Endothelial cell of hepatic sinusoid (primary cell): ENCODE measurements around the gene FBXO3.
"Not testable (repeated sequence)": the region's sequence is repeated elsewhere in the genome, so short reads cannot be mapped to it uniquely, and the experiment has no call there.

Experiments
- in situ Hi-C: cut with HindIII; loops from 2 replicates; pipeline ENCODE4 v1.10.0; 2017; ENCODE audit warnings: low sequenced_read_pairs

Gene FBXO3

DNA sequence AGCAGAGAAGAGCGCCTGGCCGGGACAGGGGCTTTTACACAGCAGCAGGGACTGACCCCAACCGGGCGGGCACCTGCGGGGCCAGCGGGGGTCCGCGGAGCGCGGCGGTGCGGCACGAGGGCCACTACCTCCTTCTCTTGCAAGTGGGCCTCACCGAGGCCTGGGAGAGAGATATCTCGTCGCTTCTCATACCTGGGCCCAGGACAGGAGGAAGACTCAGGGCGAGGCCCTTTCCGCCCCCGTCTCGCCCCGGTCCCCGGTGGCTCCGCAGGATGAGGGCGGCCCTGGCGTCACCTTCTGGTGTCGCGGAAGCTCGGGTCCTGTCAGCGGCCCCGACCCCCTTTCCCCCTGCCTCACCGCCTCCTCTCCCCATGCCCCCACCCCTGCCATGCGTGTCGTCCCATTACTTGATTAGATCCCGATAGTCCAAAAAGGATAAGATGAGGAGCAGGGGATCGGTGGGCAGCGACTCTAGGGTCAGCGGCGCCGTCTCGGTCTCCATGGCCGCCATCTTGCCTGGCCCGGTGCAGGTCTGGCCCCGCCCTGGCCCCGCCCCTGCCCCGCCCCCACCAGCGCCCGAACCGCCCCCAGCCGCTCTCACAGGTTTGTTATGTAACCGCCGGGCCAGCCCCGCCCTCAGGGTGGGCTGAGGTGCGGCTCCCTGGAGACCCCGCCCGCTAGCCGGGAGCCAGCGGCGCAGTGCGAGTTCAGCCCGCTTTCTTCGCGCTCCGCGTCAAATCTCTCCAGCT is at the start of gene FBXO3:
Gene FBXO3 (minus strand): TSS at position 534 of the 749 bp plus-strand sequence. CDS start 23 bp downstream, at position 511.
- in situ Hi-C loops, result no loop called here

- in situ Hi-C loops, result not testable (repeated sequence)
Measured at GRCh38 chr11:33822981-33823380, 48.7 kb upstream of the FBXO3 start.

DNA sequence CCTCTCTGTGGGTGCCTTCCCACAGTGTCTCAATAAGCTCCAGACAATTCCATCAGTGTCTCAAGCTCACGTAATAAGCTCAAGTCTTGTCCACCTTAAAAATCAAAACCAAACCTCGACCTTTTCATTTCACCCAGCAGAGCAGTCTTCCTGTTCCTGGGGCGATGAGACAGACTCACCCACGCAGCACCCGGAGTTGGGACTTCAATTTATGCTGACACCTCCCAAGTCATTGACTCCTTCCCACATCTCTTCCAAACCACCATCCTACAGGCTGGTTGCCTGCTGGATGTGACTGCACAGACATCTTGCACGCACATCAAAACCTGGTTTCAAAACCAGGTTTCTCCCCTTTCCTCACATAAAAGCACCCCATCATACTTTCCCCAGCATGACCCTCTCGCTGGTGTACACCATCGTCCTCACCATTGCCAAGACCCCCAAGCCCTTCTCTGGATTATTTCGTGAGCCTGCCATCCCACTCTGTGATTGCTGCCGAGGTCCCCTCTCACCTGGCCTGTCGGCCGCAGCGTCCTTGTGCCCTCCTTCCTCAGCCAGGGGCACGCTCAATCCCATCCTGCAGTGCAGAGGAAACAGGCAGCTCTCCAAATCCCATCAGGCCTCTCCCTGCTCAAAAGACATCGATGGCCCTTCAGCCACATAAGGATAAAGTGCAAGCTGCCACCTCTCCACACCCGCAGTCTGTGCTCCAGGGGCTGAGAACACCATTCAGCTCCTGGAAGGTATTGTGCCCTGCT is 45.1 kb upstream of the FBXO3 start:
- in situ Hi-C loops, result no loop called here

DNA sequence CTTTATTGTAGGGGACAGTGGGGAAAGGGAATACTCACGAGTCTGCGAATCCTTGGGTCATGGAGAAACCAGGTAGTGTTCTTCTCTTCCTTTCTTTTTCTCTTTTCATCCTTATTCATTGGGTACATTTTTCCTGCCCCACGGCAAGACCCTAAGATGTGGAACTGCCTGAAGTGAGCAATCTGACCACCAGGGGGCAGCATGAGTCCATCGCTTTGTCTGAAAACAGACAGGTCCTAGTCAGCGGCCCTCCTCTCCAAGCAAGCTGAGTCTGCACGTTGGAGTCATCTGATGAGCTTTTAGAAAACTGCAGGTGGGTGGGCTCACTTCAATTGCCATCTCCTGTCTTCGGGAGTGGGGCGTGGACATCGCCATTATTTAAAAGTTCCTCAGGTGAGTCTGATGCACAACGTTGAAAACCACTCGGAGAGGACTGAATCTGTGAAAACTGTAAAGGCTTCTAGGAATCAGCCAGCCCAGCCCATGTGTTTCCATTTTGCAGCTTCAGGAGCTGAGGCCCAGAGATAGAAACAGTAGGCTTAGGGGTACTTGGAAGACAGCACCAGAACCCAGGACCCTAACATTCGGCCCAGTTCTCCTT is 34.0 kb upstream of the FBXO3 start:
- in situ Hi-C loops, result no loop called here

DNA sequence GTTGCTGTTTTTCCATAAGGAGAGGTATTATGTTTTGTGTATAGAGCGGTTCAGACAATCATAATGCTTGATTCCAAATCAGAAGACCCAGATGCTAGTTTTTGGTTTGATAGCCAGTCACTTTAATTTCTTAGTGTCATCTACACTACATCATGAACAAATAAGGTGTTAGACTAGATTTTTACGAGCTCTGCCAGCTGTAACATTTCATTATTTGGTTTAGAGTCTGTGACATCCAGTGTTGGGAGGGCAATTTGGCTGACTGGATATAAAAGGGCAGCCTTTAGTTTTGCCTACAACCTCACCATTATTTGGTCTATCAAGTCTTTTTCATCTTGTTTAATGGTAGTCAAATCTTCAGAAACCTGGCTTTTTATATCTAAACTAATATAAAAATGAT is 30.2 kb upstream of the FBXO3 start:
- in situ Hi-C loops, result no loop called here

DNA sequence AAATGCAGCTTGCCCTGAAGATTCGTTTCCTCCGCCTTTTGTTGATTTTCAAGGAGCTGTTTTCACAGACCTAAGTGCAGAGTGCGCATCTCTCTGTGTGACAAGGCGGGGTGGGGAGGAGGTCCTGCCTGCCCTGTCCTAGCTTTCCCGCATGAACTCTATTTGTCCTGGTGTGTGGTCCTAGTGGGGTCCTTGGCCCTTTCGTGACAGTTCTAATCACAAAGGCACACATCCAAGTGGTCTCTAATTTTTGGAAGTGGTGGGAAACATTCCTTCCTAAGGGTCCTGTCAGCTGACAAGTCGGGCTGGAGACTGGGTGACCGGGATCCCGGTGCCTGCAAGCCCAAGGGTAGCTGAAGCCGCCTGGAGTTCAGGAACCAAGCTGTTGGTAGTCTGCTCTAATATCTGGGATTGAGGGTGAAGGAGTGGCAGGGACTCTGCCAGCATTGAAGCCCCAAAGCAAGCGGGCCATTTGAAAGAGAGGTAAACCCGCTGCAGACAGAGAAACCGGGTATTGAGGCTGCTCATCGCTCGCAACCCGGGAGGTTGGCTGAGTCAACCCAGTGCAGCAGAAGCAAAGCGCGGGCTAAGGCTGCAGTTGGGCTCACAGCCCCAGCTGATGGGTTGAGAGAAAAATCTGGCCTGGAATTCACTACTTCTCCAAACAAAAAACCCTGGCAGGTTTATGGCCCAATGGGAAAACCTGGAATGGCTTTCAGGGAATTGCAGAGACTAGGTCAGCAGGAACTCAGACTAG is 28.1 kb upstream of the FBXO3 start:
- in situ Hi-C loops, result no loop called here

DNA sequence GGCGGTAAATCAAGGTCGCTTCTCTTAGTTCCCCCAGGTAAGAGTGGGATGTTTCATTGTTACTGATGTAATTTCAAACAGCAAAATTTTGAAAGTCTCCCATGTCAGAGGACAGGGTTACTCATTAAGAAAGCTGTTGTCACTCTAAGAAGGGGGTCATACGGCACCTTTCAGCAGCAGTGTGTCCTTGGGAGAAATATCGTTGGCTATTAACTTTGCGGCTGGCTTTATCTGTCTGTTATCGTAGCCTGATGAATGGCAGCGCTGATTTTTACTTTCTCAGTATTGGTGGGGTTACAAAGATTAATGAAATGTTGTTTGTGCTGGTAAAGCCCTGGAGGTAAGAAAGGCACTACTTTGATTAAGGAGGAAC is 27.5 kb upstream of the FBXO3 start:
- in situ Hi-C loops, result no loop called here

DNA sequence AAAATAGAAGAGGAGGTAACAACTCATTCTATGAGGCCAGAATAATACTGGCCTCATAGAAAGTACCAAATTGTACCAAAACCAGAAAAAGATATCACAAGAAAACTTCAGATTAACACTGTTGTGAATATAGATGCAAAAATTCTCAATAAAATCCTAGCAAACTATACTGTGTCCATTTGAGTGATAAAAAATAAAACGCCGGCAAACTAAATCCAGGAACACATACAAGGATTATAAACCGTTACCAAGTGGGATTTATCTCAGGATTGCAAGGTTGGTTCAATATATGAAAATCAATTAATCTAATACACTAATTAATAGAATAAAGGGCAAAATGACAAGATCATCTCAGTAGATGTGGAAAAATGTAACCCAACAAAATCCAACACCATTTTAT is 23.6 kb upstream of the FBXO3 start:
- in situ Hi-C loops, result no loop called here

DNA sequence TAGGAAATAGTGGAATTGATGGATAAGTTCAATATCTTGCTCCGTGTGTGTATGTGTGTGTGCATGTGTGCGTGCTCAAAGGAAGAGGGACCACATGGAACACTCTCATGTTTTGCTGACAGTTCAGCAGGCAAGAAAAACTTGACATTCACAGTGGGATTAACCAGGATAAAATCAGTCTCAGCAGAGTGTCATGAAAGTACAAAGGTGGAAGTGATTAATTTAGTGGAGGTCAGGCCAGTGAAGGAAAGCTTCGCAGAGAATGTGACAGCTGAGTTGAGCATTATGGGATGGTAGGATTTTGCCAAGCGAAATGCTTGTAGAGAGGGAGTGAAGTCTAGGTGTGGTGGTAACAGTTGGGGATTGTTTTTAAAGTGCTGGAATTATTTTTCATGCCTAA is 15.7 kb upstream of the FBXO3 start:
- in situ Hi-C loops, result no loop called here

- in situ Hi-C loops, result not testable (repeated sequence)
Measured at GRCh38 chr11:33788095-33788494, 13.8 kb upstream of the FBXO3 start.

- in situ Hi-C loops, result no loop called here
Measured at GRCh38 chr11:33787076-33787475, 12.8 kb upstream of the FBXO3 start.

- in situ Hi-C loops, result no loop called here
Measured at GRCh38 chr11:33785609-33786008, 11.3 kb upstream of the FBXO3 start.

DNA sequence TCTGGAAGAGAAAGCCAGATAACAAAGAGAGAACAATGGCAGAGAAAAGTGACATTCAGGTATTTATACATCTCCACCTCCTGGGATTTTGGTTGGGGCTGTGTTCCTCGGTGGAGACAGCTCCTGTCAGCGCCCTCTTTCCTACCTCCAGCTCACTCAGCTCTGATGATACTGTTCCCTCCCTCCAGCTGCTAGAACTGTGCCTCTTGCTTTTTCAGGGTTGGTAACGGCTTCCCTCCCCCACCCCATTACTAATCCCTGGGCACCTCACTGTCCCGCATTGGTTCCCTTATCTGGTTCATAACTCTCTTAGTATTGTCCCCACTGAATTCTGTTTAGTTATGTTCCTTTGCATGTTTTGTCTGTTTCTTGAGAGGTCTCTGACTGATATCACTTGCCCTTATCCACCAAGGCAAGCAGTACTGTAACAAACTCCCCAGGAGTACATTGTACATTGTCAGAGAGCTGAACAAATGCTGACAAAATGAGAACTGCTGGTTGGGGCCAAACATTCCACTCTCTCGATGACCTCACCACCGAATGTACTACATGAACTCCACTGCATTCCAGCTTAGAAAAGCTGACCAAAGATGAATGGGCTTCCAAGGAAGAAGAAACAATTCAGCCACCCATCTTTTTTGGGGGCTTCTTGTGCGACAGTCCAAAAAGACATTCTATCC is 5.7 kb upstream of the FBXO3 start:
- in situ Hi-C loops, result no loop called here

- in situ Hi-C loops, result no loop called here
Measured at GRCh38 chr11:33778675-33779074, 4.4 kb upstream of the FBXO3 start.

GRCh38 chr11:33777906-33778305 is 3.6 kb upstream of the FBXO3 start:
- in situ Hi-C loops, result no loop called here

GRCh38 chr11:33775832-33776470 is 1.6 kb upstream of the FBXO3 start:
- in situ Hi-C loops, result no loop called here

- in situ Hi-C loops, result no loop called here
Measured at GRCh38 chr11:33775467-33775807, 1.1 kb upstream of the FBXO3 start.

GRCh38 chr11:33774736-33775466 is 581 bp upstream of the FBXO3 start:
- in situ Hi-C loops, result no loop called here

- in situ Hi-C loops, result no loop called here
Measured at GRCh38 chr11:33773404-33773986, 825 bp downstream of the FBXO3 start.
